WTC11 (cell line): ENCODE measurements around the gene GRWD1.

Experiments
- CDX4 ChIP-seq: fragments of 250-450 bp; sonication (Bioruptor Pico); IDR thresholded peaks from 2 replicates; pipeline ENCODE4 v1.9.0; 2021; ENCODE audit warnings: moderate library complexity, mild to moderate bottlenecking, inconsistent platforms, borderline replicate concordance
- CREB1 ChIP-seq: sonication (generic); formaldehyde crosslinking; IDR thresholded peaks from 2 replicates; pipeline ENCODE4 v1.8.0; 2023; ENCODE audit warnings: mild to moderate bottlenecking, missing genetic modification reagents
- CTCF ChIP-seq: fragments of 200-600 bp; IDR thresholded peaks from 2 replicates; pipeline ENCODE4 v1.8.0; 2022; ENCODE audit warnings: antibody characterized with exemption
- ESRRA ChIP-seq: sonication (generic); formaldehyde crosslinking; IDR thresholded peaks from 2 replicates; pipeline ENCODE4 v1.8.1; 2022; ENCODE audit warnings: mild to moderate bottlenecking, missing genetic modification reagents, borderline replicate concordance
- HMGXB4 ChIP-seq: sonication (generic); formaldehyde crosslinking; IDR thresholded peaks from 2 replicates; pipeline ENCODE4 v1.8.1; 2023; ENCODE audit warnings: mild to moderate bottlenecking, moderate library complexity, missing genetic modification reagents
- JUN ChIP-seq: sonication (generic); formaldehyde crosslinking; IDR thresholded peaks from 2 replicates; pipeline ENCODE4 v1.8.0; 2023; ENCODE audit warnings: mild to moderate bottlenecking, missing genetic modification reagents
- MAX ChIP-seq: sonication (generic); formaldehyde crosslinking; IDR thresholded peaks from 2 replicates; pipeline ENCODE4 v1.8.0; 2022; ENCODE audit warnings: mild to moderate bottlenecking, missing genetic modification reagents
- MLX ChIP-seq: sonication (generic); formaldehyde crosslinking; IDR thresholded peaks from 2 replicates; pipeline ENCODE4 v1.8.1; 2023; ENCODE audit warnings: mild to moderate bottlenecking, missing genetic modification reagents, moderate library complexity
- NFYB ChIP-seq: sonication (generic); formaldehyde crosslinking; conservative IDR thresholded peaks from 2 replicates; pipeline ENCODE4 v1.8.0; 2022; ENCODE audit warnings: low read depth, missing genetic modification reagents
- NR2C2 ChIP-seq: sonication (generic); formaldehyde crosslinking; IDR thresholded peaks from 2 replicates; pipeline ENCODE4 v1.8.0; 2022; ENCODE audit warnings: mild to moderate bottlenecking, missing genetic modification reagents
- STAT6 ChIP-seq: sonication (generic); formaldehyde crosslinking; conservative IDR thresholded peaks from 2 replicates; pipeline ENCODE4 v1.8.1; 2023; ENCODE audit warnings: mild to moderate bottlenecking, low read depth, missing genetic modification reagents, moderate library complexity
- ZNF121 ChIP-seq: sonication (generic); formaldehyde crosslinking; IDR thresholded peaks from 2 replicates; pipeline ENCODE4 v1.8.0; 2023; ENCODE audit warnings: missing genetic modification reagents
- ZNF423 ChIP-seq: fragments of 250-450 bp; sonication (Bioruptor Pico); IDR thresholded peaks from 2 replicates; pipeline ENCODE4 v2.1.2; 2022; ENCODE audit warnings: mild to moderate bottlenecking, moderate library complexity
- ZSCAN18 ChIP-seq: fragments of 250-450 bp; sonication (Bioruptor Pico); IDR thresholded peaks from 2 replicates; pipeline ENCODE4 v2.1.2; 2022; ENCODE audit warnings: mild to moderate bottlenecking, moderate library complexity

GRCh38 chr19:48445256-48445605 is 552 bp upstream of the GRWD1 start:
- TF ChIP-seq CTCF = no peak
- no peak for TF ChIP-seq MAX (CRISPR knock-in tag)
- TF ChIP-seq ESRRA (CRISPR knock-in tag) = no peak
- TF ChIP-seq JUN = no peak
- no peak for TF ChIP-seq STAT6 (CRISPR knock-in tag)
- TF ChIP-seq CDX4 (CRISPR knock-in tag) = no peak
- no peak for TF ChIP-seq ZSCAN18 (CRISPR knock-in tag)
- TF ChIP-seq NFYB (CRISPR knock-in tag) = no peak
- no peak for TF ChIP-seq ZNF121 (CRISPR knock-in tag)
- TF ChIP-seq MLX (CRISPR knock-in tag) = no peak
- TF ChIP-seq CREB1 (CRISPR knock-in tag) = no peak
- no peak for TF ChIP-seq HMGXB4 (CRISPR knock-in tag)
- no peak for TF ChIP-seq NR2C2 (CRISPR knock-in tag)
- TF ChIP-seq ZNF423 (CRISPR knock-in tag) = no peak
